ENCODE measurements around the gene WNT3A. TPM values are rescaled to one million over a fixed set of nuclear protein-coding genes. Genes with fewer than 3 reads are reported as not detected.

WNT3A gene
- total and polyA plus RNA-seq, 9 of the 15 experiments (the other 6 are each of a cell fraction or from before 2014, with no cell fraction given), result not detected

DNA sequence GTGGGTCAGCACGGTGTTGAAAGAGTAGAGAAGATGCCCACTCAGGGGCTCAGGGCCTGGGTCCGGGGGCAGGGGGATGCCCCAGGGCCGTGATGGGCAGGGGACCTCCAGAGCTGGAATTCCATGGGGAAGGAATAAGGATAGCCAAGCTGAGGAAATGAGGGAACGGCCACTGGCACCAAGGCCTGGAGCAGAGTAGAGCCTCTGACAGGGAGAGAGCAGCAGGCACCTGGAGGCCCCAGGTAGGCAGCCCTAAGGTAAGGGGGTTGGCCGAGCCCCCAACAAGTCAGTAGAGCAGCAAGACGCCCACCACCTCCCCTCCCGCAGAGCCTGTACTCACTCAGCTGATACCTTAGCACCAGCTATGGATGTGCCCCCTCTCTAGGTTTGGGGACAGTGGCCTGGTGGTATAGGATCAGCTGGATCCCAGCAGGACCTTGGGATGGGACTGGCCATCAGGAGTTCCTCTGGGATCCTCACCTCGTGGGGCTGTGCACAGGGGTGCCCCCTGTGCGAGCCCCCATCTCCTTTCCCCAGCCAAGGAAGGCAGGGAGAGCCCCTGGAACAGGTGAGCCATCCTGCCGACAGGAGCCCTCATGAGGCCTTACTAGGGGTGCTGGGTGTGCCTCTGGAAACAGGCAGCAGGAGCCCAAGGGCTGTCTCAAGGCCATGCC lies 54.8 kb downstream of the WNT3A start:
- H3K79me2 ChIP-seq (ENCODE audit: control insufficient read depth, insufficient read depth, low read length), result no peaks in the 10 kb centered on the region
- no peaks in the 10 kb centered on the region for H4K20me1 ChIP-seq (replicated peaks; ENCODE audit: control insufficient read depth, insufficient read depth, low read length)
- POLR2A ChIA-PET, result interaction anchor here (1.0 to 3.5 kb wide), 3 partner anchors 12 to 22 kb away, joined by 3 to 18 read pairs (median 7); partner anchors contain the start of gene ARF1
- CTCF ChIA-PET (ENCODE audit: low intra/inter-chr PET ratio), result no interaction called here
- peaks cover 0 to 44% of the 10 kb centered on the region in 2 experiments; a peak in 3 of 5 replicates for H3K4me1 ChIP-seq (replicated peaks in 1 of 2; ENCODE audit: control insufficient read depth in 2 of 2, insufficient read depth in 2 of 2, low read length in 2 of 2)
- 9% methylated on average over 10 of the region's 10 CpGs for WGBS (ENCODE audit: insufficient coverage, low coverage, missing lambda C conversion rate)
- DNase-seq (ENCODE audit: extremely low read depth in 1 of 4, low spot score in 3 of 4) (no peak), FAIRE-seq (no peak), ATAC-seq (no peak)
- H2AFZ ChIP-seq (ENCODE audit: low read depth, low read length), result no peak overlapping the region
- no peak overlapping the region for H3K27ac ChIP-seq (ENCODE audit: extremely low read depth, low read depth, low read length)
- no peaks in the 10 kb centered on the region for H3K9me1 ChIP-seq (ENCODE audit: control insufficient read depth, insufficient read depth, low read length)
- intact Hi-C loops (cut with micrococcal nuclease), result no loop called here
- no peak overlapping the region for H3K4me3 ChIP-seq
- in situ Hi-C loops (cut with MboI), result no loop called here
- no peaks in the 10 kb centered on the region for H3K9me3 ChIP-seq (replicated peaks; ENCODE audit: control insufficient read depth, insufficient read depth, low read depth, low read length)
- no TSS peak for BruUV-seq (replicated peaks)
- no peak overlapping the region for H3K9ac ChIP-seq (ENCODE audit: insufficient read depth in 1 of 2, low read depth in 2 of 2, low read length in 2 of 2)
- H3K36me3 ChIP-seq (ENCODE audit: control insufficient read depth, insufficient read depth, low read length), result no peaks in the 10 kb centered on the region
- H3K4me2 ChIP-seq (ENCODE audit: insufficient read depth, low read length), result no peak overlapping the region
- peaks cover under 1 to 20% of the 10 kb centered on the region in 2 experiments; a peak in 3 of 5 replicates for H3K27me3 ChIP-seq (ENCODE audit: control insufficient read depth in 2 of 2, insufficient read depth in 2 of 2, low read length in 2 of 2)
- no peak for TF ChIP-seq EHMT2 (IDR thresholded peaks at IDR 0.05)
- TF ChIP-seq SPI1 (IDR thresholded peaks at IDR 0.05; ENCODE audit: borderline replicate concordance, low read depth, low read length), result no peak
- no peak for TF ChIP-seq TBP (optimal IDR thresholded peaks at IDR 0.05; ENCODE audit: low read depth, low read length)
- TF ChIP-seq, protein P1, sequence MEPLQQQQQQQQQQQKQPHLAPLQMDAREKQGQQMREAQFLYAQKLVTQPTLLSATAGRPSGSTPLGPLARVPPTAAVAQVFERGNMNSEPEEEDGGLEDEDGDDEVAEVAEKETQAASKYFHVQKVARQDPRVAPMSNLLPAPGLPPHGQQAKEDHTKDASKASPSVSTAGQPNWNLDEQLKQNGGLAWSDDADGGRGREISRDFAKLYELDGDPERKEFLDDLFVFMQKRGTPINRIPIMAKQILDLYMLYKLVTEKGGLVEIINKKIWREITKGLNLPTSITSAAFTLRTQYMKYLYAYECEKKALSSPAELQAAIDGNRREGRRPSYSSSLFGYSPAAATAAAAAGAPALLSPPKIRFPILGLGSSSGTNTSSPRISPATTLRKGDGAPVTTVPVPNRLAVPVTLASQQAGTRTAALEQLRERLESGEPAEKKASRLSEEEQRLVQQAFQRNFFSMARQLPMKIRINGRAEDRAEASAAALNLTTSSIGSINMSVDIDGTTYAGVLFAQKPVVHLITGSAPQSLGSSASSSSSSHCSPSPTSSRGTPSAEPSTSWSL (CRISPR knock-in tag; IDR thresholded peaks at IDR 0.05; ENCODE audit: borderline replicate concordance), result no peak
- TF ChIP-seq, protein P2, sequence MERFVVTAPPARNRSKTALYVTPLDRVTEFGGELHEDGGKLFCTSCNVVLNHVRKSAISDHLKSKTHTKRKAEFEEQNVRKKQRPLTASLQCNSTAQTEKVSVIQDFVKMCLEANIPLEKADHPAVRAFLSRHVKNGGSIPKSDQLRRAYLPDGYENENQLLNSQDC (CRISPR knock-in tag; IDR thresholded peaks at IDR 0.05), result no peak
- TF ChIP-seq ZNF436 (CRISPR knock-in tag; IDR thresholded peaks at IDR 0.05), result no peak
- no peak for TF ChIP-seq EWSR1 (IDR thresholded peaks at IDR 0.05; ENCODE audit: borderline replicate concordance, low read depth, partially characterized antibody)
- TF ChIP-seq, protein P3, sequence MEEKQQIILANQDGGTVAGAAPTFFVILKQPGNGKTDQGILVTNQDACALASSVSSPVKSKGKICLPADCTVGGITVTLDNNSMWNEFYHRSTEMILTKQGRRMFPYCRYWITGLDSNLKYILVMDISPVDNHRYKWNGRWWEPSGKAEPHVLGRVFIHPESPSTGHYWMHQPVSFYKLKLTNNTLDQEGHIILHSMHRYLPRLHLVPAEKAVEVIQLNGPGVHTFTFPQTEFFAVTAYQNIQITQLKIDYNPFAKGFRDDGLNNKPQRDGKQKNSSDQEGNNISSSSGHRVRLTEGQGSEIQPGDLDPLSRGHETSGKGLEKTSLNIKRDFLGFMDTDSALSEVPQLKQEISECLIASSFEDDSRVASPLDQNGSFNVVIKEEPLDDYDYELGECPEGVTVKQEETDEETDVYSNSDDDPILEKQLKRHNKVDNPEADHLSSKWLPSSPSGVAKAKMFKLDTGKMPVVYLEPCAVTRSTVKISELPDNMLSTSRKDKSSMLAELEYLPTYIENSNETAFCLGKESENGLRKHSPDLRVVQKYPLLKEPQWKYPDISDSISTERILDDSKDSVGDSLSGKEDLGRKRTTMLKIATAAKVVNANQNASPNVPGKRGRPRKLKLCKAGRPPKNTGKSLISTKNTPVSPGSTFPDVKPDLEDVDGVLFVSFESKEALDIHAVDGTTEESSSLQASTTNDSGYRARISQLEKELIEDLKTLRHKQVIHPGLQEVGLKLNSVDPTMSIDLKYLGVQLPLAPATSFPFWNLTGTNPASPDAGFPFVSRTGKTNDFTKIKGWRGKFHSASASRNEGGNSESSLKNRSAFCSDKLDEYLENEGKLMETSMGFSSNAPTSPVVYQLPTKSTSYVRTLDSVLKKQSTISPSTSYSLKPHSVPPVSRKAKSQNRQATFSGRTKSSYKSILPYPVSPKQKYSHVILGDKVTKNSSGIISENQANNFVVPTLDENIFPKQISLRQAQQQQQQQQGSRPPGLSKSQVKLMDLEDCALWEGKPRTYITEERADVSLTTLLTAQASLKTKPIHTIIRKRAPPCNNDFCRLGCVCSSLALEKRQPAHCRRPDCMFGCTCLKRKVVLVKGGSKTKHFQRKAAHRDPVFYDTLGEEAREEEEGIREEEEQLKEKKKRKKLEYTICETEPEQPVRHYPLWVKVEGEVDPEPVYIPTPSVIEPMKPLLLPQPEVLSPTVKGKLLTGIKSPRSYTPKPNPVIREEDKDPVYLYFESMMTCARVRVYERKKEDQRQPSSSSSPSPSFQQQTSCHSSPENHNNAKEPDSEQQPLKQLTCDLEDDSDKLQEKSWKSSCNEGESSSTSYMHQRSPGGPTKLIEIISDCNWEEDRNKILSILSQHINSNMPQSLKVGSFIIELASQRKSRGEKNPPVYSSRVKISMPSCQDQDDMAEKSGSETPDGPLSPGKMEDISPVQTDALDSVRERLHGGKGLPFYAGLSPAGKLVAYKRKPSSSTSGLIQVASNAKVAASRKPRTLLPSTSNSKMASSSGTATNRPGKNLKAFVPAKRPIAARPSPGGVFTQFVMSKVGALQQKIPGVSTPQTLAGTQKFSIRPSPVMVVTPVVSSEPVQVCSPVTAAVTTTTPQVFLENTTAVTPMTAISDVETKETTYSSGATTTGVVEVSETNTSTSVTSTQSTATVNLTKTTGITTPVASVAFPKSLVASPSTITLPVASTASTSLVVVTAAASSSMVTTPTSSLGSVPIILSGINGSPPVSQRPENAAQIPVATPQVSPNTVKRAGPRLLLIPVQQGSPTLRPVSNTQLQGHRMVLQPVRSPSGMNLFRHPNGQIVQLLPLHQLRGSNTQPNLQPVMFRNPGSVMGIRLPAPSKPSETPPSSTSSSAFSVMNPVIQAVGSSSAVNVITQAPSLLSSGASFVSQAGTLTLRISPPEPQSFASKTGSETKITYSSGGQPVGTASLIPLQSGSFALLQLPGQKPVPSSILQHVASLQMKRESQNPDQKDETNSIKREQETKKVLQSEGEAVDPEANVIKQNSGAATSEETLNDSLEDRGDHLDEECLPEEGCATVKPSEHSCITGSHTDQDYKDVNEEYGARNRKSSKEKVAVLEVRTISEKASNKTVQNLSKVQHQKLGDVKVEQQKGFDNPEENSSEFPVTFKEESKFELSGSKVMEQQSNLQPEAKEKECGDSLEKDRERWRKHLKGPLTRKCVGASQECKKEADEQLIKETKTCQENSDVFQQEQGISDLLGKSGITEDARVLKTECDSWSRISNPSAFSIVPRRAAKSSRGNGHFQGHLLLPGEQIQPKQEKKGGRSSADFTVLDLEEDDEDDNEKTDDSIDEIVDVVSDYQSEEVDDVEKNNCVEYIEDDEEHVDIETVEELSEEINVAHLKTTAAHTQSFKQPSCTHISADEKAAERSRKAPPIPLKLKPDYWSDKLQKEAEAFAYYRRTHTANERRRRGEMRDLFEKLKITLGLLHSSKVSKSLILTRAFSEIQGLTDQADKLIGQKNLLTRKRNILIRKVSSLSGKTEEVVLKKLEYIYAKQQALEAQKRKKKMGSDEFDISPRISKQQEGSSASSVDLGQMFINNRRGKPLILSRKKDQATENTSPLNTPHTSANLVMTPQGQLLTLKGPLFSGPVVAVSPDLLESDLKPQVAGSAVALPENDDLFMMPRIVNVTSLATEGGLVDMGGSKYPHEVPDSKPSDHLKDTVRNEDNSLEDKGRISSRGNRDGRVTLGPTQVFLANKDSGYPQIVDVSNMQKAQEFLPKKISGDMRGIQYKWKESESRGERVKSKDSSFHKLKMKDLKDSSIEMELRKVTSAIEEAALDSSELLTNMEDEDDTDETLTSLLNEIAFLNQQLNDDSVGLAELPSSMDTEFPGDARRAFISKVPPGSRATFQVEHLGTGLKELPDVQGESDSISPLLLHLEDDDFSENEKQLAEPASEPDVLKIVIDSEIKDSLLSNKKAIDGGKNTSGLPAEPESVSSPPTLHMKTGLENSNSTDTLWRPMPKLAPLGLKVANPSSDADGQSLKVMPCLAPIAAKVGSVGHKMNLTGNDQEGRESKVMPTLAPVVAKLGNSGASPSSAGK (IDR thresholded peaks at IDR 0.05), result no peak
